ENCODE results near the gene CCDC40.
A peak's percentile ranks its signal among the peaks of the same experiment; 100 is the strongest.
"Not testable (repeated sequence)": the region's sequence is repeated elsewhere in the genome, so short reads cannot be mapped to it uniquely, and the experiment has no call there.

CCDC40 gene

DNA sequence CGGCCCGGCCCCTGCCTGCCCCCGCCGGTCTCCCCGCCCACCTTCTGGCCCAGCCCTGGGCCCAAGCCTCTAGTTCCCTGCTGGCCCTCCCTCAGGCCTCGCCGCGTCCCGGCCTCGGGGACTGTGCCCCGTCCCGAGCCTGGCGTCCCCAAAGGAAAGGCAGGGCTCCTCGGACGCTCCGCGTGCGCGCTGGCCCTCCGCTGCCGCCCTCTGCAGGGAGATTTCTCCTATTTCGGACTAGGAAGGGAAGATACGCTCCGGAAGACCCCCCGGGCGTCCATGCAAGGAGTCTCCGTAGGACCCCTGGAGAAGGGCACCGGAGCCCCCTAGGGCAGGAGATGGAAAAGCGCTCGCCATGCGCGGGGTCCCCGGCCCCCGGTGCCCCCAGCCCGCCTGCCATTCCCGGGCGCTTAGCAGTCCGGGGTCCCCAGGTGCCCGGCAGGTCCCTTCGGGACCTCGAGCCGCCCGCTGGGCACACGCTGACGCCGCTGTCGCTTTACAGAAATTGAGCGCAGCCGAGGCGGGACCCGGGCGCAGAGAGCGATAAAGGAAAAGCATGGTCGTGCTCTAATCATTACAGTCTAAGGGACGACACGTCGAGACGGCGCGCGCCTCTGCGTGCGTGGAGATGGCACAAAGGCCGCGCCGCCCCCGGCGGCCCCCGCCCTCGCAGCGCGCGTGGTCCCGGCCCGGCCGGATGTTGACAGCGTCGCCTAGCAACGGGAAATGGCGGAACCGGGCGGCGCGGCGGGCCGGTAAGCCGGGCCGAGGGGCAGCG is at the start of gene CCDC40:
CCDC40 (plus strand) TSS at position 706 of the 778 bp plus-strand sequence; CDS start at position 727, 21 bp downstream.
- DNase-seq: peak; percentile 87

GRCh38 chr17:79987187-79987934 is 49.1 kb upstream of the CCDC40 start:
- no peak for DNase-seq

GRCh38 chr17:79987935-79988184 is 48.6 kb upstream of the CCDC40 start:
- DNase-seq: no peak

DNA sequence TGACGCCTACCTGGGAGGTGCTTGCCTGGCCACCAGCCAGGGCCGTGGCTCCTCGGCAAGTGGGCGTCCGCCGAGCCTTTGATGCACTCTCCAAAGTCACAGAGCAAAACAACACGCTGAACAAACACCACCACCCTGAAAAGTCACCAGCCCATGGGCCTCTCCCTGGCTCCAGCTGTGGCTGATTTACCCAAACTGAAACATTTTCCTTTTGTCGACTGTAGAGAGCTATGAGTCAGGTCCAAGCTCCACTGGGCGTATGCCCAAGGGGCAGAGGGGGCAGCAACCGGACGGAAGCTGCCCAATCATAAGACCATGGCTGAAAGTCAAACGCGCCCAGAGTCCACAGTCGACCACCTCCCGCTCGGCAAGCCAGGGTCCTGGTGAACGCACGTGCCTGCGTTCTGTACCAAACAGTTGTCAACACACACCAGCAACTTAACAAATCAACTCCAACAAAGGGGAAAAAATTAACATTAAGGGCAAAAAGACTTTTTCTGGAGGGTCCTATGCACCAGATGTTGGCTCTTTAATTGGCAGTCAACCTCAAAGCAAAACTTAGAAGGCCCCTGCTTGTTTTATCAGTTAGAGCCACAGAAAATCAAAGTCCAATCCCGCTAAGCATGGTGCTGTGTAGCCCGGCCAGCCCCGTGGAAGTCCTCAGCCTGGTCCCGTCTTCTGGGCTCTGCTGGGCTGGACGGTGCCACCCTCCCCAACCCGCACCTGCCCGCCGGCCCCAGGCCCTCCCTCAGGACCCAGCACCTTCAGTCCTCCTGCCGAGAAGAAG is 48.1 kb upstream of the CCDC40 start:
- no peak for DNase-seq

- no peak for DNase-seq
Observed at GRCh38 chr17:79989106-79989835, 47.2 kb upstream of the CCDC40 start.

GRCh38 chr17:79990051-79990592 is 46.3 kb upstream of the CCDC40 start:
- no peak for DNase-seq

GRCh38 chr17:79990704-79991103 is 45.7 kb upstream of the CCDC40 start:
- no peak for DNase-seq

GRCh38 chr17:79991140-79991923 is 45.1 kb upstream of the CCDC40 start:
- DNase-seq: peak; percentile 88

DNA sequence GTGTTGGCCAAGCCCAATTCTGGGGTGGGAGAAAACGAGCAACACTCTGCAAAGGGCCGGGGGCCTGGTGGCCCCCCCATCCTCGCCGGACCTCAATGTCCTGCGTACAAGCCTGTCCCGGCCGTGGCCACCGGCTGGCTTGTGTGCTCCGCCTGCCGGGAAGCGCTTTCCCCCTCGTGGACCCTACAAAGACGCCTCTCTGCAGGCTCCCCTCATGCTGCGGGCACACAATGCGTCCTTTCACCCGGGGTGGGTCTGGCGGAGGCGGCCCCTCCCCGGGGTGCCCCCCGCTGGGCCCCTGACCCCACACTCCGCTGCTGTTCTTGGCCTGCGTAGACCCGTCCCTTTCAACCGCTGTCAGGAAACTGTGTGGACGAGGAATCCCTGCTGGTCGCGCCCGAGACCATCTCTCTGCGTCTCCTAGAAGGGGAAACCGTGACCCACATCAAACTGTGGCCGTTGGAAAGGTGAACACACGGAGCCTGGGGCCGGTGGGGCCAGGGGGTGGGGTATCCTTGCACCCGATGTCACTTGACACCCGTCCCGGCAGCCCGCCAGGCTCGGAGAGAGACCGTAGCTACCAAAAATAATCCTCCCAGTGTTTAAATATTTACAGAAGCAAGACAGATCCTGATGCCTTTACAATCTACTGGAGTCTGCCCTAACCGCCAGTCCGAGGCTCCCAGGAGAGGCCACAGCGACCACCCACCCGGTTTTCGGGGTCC is 44.4 kb upstream of the CCDC40 start:
- DNase-seq: no peak

DNA sequence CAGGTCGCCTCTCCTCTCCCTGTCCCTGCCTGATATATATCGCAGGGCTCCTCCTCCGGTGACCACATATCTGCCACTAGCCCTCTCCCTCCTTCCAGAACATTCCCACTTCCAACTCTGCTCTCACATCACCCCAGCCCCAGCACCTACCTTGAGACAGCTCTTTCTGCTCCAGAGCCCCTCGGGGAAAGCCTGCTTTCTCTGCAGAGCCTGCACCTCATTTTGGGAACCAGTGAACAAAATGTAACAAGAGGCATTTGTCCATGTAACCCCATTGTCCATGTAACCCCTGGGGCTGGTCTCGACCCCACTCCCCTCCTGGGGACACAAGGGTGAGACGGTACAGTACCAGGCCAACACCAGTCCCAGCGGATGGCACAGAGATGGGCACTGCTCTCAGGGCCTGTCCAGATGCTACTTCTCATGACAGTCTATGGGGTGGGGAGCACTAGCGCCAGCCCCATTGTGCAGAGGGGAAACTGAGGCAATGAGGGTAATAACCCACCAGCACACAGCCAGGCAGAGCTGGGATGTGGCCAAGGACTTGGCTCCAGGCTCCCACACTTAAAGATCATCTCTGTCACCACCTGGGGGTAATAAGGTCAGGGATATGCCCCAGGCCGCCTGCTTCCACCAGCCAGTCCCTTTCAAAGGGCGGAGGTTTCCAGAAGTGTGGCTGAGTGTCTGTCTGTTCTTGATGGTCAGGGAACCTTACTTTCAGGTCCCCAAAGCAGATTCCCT is 43.6 kb upstream of the CCDC40 start:
- no peak for DNase-seq

DNA sequence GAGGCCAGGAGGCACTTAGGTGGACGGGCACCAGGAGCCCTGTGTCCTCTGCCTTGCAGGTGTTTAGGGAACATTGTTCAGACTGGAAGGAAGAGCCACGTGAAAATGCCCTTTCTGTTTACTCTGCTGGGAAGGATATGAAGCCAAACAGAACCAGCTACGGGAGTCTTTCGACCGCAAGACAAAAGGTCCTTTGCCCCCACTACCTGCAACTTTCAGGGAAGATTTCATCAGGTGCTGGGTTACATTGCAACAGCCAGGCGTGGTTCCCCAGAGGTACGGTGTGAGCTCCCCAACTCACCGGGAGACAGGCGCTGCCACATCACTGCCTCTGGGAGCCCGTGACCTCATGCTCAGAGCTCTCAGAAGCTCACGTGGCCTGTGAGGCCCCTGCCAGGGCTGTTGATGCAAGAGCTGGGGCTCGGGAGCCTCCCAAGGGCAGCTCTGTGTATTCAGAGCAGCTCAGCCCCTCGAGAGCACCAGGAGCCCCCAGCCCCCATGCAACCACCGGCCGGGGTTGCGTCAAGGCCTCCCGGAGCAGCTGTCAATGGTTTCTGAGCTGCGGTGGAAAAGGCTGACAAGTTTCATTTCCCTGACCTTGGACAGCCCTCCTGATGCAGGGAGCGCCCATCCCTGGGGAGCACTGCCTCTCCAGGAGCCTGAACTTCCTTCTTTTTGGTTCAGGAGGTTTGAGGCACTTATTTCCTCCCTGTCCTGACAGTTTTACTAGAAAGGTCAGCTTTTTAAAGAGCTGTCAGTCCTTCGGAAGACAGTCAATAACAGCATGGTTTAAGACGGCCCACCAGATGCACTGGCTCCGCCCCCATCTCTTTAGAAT is 42.8 kb upstream of the CCDC40 start:
- DNase-seq: peak; percentile 26

- DNase-seq: not testable (repeated sequence)
Observed at GRCh38 chr17:79994228-79994569, 42.2 kb upstream of the CCDC40 start.

- DNase-seq: no peak
Observed at GRCh38 chr17:79994602-79995001, 41.8 kb upstream of the CCDC40 start.

- no peak for DNase-seq
Observed at GRCh38 chr17:79995696-79996095, 40.7 kb upstream of the CCDC40 start.

GRCh38 chr17:79996291-79996690 is 40.2 kb upstream of the CCDC40 start:
- DNase-seq: peak; percentile 23

DNA sequence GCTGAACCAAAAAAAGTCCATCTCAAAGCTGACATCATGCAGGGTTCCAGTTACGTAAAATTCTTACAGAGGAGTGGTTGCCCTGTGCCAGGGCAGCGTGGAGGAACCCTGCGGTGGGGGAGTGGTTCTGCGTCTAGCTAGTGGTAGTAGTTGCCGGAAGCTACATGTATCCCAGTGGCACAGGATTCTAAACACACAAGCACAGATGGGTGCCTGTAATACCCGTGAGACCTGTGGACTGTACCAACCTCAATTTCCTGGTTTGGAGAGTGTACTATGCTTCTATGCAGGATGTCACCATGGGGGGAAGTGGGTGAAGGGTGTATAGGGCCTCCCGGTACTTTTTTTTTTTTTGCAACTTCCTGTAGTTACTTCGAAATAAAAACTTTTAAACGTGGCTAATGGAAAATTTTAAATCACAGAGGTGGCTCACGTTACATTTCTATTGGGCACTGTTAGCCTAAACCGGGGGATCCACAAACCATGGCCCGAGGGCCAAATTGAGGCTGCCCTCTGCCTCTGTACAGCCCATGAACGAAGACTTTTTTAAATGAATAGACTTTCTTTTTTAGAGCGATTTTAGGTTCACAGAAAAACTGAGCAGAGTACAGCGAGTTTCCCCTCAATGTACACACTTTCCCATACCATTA is 39.3 kb upstream of the CCDC40 start:
- peak; percentile 92 for DNase-seq

GRCh38 chr17:80000136-80000535 is 36.3 kb upstream of the CCDC40 start:
- no peak for DNase-seq

- no peak for DNase-seq
Observed at GRCh38 chr17:80000981-80001775, 35.3 kb upstream of the CCDC40 start.
